DOHH2 (cell line): ENCODE measurements around the gene HDDC3.

Source experiments
- H3F3A ChIP-seq: fragments of 200-600 bp; sonication (generic), shearing (Covaris generic); 2 replicates; pipeline ENCODE4 v1.6.0; 2016; ENCODE audit warnings: antibody characterized with exemption, mild to moderate bottlenecking; ENCODE audit not compliant: control insufficient read depth, insufficient read depth
- H3K27ac ChIP-seq: fragments of 200-600 bp; sonication (generic); 2 replicates; pipeline ENCODE4 v1.5.1; 2014; ENCODE audit warnings: low read depth, mild to moderate bottlenecking, low read length, moderate library complexity
- H3K27me3 ChIP-seq: fragments of 200-600 bp; sonication (generic); 2 replicates; pipeline ENCODE4 v1.6.1; 2014; ENCODE audit warnings: mild to moderate bottlenecking, low read length, mixed read lengths; ENCODE audit not compliant: control insufficient read depth
- H3K36me3 ChIP-seq: fragments of 200-600 bp; sonication (generic); 2 replicates; pipeline ENCODE4 v1.6.1; 2014; ENCODE audit warnings: mild to moderate bottlenecking, low read length, moderate library complexity, mixed read lengths; ENCODE audit not compliant: control insufficient read depth
- H3K4me1 ChIP-seq: fragments of 200-600 bp; sonication (generic); 2 replicates; pipeline ENCODE4 v1.6.1; 2014; ENCODE audit warnings: mild to moderate bottlenecking, low read length, mixed read lengths; ENCODE audit not compliant: control insufficient read depth
- H3K4me2 ChIP-seq: fragments of 200-600 bp; sonication (generic); 2 replicates; pipeline ENCODE4 v1.6.0; 2014; ENCODE audit warnings: mild to moderate bottlenecking, low read length, moderate library complexity
- H3K4me3 ChIP-seq: fragments of 200-600 bp; sonication (generic); 2 replicates; pipeline ENCODE4 v1.5.1; 2014; ENCODE audit warnings: mild to moderate bottlenecking, low read length, mixed read lengths
- H3K79me2 ChIP-seq: fragments of 200-600 bp; sonication (generic); 2 replicates; pipeline ENCODE4 v1.6.1; 2014; ENCODE audit warnings: mild to moderate bottlenecking, low read length, mixed read lengths; ENCODE audit not compliant: control insufficient read depth
- H3K9me2 ChIP-seq: fragments of 200-600 bp; sonication (generic); replicated peaks from 2 replicates; pipeline ENCODE4 v1.6.1; 2014; ENCODE audit warnings: mild to moderate bottlenecking, low read length, mixed read lengths; ENCODE audit not compliant: control insufficient read depth
- H3K9me3 ChIP-seq: fragments of 200-600 bp; sonication (generic); 2 replicates; pipeline ENCODE4 v1.6.1; 2014; ENCODE audit warnings: antibody characterized with exemption, low read length, mixed read lengths; ENCODE audit not compliant: control insufficient read depth, insufficient read depth
- H4K20me1 ChIP-seq: fragments of 200-600 bp; sonication (generic); 2 replicates; pipeline ENCODE4 v1.6.0; 2014; ENCODE audit warnings: low read depth, mild to moderate bottlenecking, antibody characterized with exemption, low read length, moderate library complexity; ENCODE audit not compliant: control insufficient read depth, insufficient read depth
- CTCF ChIP-seq: fragments of 200-600 bp; sonication (generic); IDR thresholded peaks from one replicate; pipeline ENCODE4 v1.5.1; 2014; ENCODE audit warnings: antibody characterized with exemption, mild to moderate bottlenecking, low read depth, low read length; ENCODE audit not compliant: poor library complexity, severe bottlenecking
- EZH2phosphoT487 ChIP-seq: fragments of 200-600 bp; sonication (generic); IDR thresholded peaks from 2 replicates; pipeline ENCODE4 v1.6.1; 2017; ENCODE audit warnings: borderline replicate concordance, mild to moderate bottlenecking, antibody characterized with exemption, low read length, moderate library complexity, mixed read lengths

Gene HDDC3

GRCh38 chr15:90946941-90947576 lies 14.7 kb upstream of the HDDC3 start:
- no peak overlapping the region for H3K4me3 ChIP-seq
- no peaks in the 10 kb centered on the region for H3K4me1 ChIP-seq
- H3K9me2 ChIP-seq = no peaks in the 10 kb centered on the region
- H3K4me2 ChIP-seq = no peak overlapping the region
- H3F3A ChIP-seq = no peaks in the 10 kb centered on the region
- TF ChIP-seq EZH2phosphoT487 = no peak
- no peak for TF ChIP-seq CTCF
- peaks cover 80% of the 10 kb centered on the region for H3K36me3 ChIP-seq
- H3K27me3 ChIP-seq = no peaks in the 10 kb centered on the region
- H3K9me3 ChIP-seq = no peaks in the 10 kb centered on the region
- no peaks in the 10 kb centered on the region for H3K79me2 ChIP-seq
- H3K27ac ChIP-seq = no peak overlapping the region
- no peaks in the 10 kb centered on the region for H4K20me1 ChIP-seq

GRCh38 chr15:90946538-90946937 lies 14.2 kb upstream of the HDDC3 start:
- H3F3A ChIP-seq = no peaks in the 10 kb centered on the region
- no peak overlapping the region for H3K4me3 ChIP-seq
- H3K36me3 ChIP-seq = peaks cover 79% of the 10 kb centered on the region
- TF ChIP-seq EZH2phosphoT487 = no peak
- no peak for TF ChIP-seq CTCF
- H3K9me2 ChIP-seq = no peaks in the 10 kb centered on the region
- no peaks in the 10 kb centered on the region for H3K79me2 ChIP-seq
- no peaks in the 10 kb centered on the region for H3K27me3 ChIP-seq
- H3K4me2 ChIP-seq = no peak overlapping the region
- no peaks in the 10 kb centered on the region for H3K9me3 ChIP-seq
- H3K4me1 ChIP-seq = no peaks in the 10 kb centered on the region
- no peak overlapping the region for H3K27ac ChIP-seq
- H4K20me1 ChIP-seq = no peaks in the 10 kb centered on the region

GRCh38 chr15:90945091-90945490 lies 12.7 kb upstream of the HDDC3 start:
- Histone ChIP-seq H3K36me3 (peaks cover 81% of the 10 kb centered on the region), H3K27ac (no peak overlapping the region), H3K9me2 (no peaks in the 10 kb centered on the region), H3F3A (no peaks in the 10 kb centered on the region), H4K20me1 (no peaks in the 10 kb centered on the region), H3K4me3 (no peak overlapping the region), H3K4me1 (no peaks in the 10 kb centered on the region), H3K9me3 (no peaks in the 10 kb centered on the region), H3K27me3 (no peaks in the 10 kb centered on the region), H3K79me2 (no peaks in the 10 kb centered on the region), H3K4me2 (no peak overlapping the region)
- TF ChIP-seq EZH2phosphoT487 (no peak), CTCF (no peak)
